BE2C (cell line): ENCODE measurements around the gene USF1.

ENCODE experiments used
- DNase-seq: peaks from one replicate; pipeline ENCODE4 v3.0.0-alpha.2; 2020
- H3K27me3 ChIP-seq: fragments of 250-450 bp; sonication (Bioruptor Pico); 2 replicates; pipeline ENCODE4 v1.5.1; 2020; ENCODE audit warnings: mild to moderate bottlenecking
- H3K36me3 ChIP-seq: fragments of 250-450 bp; sonication (Bioruptor Pico); 2 replicates; pipeline ENCODE4 v1.5.1; 2020; ENCODE audit warnings: mild to moderate bottlenecking
- H3K4me1 ChIP-seq: fragments of 250-450 bp; sonication (Bioruptor Pico); 2 replicates; pipeline ENCODE4 v1.5.1; 2020
- H3K4me3 ChIP-seq: 2 replicates; pipeline ENCODE4 v1.5.1; 2011; ENCODE audit warnings: low read depth, low read length
- H3K9me3 ChIP-seq: fragments of 250-450 bp; sonication (Bioruptor Pico); 2 replicates; pipeline ENCODE4 v1.5.1; 2020
- TF ChIP-seq, protein P1 (sequence below): IDR thresholded peaks from 2 replicates; pipeline ENCODE4 v1.5.1; 2012; ENCODE audit warnings: mild to moderate bottlenecking, low read depth, low read length

Gene USF1

DNA sequence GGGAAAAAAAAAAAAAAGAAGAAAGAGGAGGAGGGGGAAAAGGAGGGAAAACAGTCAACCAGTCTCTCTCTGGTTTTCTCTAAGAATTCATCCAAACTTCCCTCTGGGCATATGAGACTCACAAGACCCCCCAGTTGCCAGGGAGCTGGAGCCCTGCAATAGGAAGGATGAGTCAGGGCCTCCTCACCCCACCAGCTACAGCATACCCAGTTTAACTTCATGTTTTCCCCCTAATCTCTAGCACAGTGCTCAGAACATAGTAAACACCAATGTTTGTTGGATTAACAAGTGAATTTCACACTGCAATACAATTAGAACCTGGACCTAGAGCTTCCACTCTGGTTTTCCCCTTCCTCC, 32.7 kb downstream of the USF1 start:
- TF ChIP-seq, protein P1, sequence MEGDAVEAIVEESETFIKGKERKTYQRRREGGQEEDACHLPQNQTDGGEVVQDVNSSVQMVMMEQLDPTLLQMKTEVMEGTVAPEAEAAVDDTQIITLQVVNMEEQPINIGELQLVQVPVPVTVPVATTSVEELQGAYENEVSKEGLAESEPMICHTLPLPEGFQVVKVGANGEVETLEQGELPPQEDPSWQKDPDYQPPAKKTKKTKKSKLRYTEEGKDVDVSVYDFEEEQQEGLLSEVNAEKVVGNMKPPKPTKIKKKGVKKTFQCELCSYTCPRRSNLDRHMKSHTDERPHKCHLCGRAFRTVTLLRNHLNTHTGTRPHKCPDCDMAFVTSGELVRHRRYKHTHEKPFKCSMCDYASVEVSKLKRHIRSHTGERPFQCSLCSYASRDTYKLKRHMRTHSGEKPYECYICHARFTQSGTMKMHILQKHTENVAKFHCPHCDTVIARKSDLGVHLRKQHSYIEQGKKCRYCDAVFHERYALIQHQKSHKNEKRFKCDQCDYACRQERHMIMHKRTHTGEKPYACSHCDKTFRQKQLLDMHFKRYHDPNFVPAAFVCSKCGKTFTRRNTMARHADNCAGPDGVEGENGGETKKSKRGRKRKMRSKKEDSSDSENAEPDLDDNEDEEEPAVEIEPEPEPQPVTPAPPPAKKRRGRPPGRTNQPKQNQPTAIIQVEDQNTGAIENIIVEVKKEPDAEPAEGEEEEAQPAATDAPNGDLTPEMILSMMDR: no peak
- Histone ChIP-seq H3K9me3 (no peaks in the 10 kb centered on the region), H3K4me3 (no peak overlapping the region), H3K4me1 (no peaks in the 10 kb centered on the region), H3K36me3 (no peaks in the 10 kb centered on the region), H3K27me3 (no peaks in the 10 kb centered on the region)
- no peak for DNase-seq

DNA sequence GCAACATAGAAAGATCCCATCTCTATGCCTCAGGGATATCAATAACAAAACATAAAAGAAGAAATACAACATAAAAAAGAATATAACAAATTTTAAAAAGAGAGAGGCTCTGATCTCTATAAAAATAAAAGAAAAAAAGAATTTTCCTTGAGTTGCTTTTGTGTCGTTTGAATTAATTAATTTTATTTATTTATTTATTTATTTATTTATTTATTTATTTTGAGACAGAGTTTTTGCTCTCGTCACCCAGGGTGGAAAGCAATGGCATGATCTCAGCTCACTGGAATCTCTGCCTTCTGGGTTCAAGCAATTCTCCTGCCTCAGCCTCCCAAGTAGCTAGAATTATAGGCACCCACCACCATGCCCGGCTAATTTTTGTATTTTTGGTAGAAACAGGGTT, 33.4 kb downstream of the USF1 start:
- DNase-seq: no peak
- no peaks in the 10 kb centered on the region for H3K36me3 ChIP-seq
- no peaks in the 10 kb centered on the region for H3K27me3 ChIP-seq
- no peaks in the 10 kb centered on the region for H3K4me1 ChIP-seq
- TF ChIP-seq, protein P1: no peak
- no peak overlapping the region for H3K4me3 ChIP-seq
- no peaks in the 10 kb centered on the region for H3K9me3 ChIP-seq

- TF ChIP-seq, protein P1: no peak
- no peaks in the 10 kb centered on the region for H3K36me3 ChIP-seq
- H3K4me3 ChIP-seq: no peak overlapping the region
- H3K4me1 ChIP-seq: no peaks in the 10 kb centered on the region
- DNase-seq: no peak
- H3K9me3 ChIP-seq: no peaks in the 10 kb centered on the region
- no peaks in the 10 kb centered on the region for H3K27me3 ChIP-seq
These were observed 36.1 kb downstream of the USF1 start for GRCh38 chr1:161009602-161010211.

DNA sequence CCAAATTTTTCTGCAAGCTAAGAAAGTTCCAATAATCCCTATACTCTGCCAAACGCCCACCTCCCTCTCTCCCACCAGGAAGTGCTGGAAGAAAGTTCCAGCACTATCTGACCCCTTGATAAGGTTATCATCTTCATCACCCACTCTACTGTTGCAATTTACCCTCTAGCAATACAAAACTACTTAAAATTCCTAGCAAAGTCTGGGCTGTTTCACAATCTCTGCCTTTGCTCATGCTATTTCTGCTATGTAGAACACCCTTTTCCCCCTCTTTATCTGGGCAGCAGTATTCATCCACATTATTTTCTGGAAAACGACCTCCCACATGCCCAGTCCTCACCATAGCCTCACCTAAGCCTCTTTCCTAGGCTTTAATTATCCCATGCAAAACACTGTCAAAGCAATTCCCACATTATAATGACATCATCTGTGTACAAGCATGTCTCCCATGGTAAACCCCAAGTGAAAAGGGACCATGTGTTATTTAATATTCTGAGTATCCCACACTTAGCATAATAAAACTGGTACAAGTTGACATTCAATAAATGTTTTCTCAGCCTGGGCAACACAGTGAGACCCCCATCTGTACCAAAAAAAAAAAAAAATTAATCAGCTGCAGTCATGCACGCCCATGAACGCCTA, 36.8 kb downstream of the USF1 start:
- TF ChIP-seq, protein P1: no peak
- H3K36me3 ChIP-seq: no peaks in the 10 kb centered on the region

DNA sequence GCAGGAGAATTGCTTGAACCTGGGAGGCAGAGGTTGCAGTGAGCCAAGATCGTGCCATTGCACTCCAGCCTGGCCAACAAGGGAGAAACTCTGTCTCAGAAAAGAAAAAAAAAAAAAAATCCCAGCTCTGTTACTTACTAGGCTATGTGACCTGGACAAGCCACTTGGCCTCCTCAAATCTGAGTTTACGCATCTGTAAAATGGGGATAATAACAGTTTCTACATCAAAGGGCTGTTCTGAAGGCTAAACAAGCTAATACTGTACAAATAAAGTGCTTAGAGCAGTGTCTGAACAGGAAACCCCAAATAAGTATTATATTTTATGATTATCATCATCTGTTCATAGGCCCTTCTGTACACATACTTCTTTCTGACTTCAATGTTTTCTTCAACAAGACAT, 38.4 kb downstream of the USF1 start:
- TF ChIP-seq, protein P1: no peak

More for the DNA sequence above, 36.8 kb downstream of the USF1 start:
- H3K4me3 ChIP-seq: no peak overlapping the region
- no peaks in the 10 kb centered on the region for H3K9me3 ChIP-seq
- H3K27me3 ChIP-seq: no peaks in the 10 kb centered on the region
- no peak for DNase-seq
- no peaks in the 10 kb centered on the region for H3K4me1 ChIP-seq

GRCh38 chr1:161006563-161006962, 39.2 kb downstream of the USF1 start:
- Histone ChIP-seq H3K9me3 (no peaks in the 10 kb centered on the region), H3K27me3 (no peaks in the 10 kb centered on the region), H3K4me1 (no peaks in the 10 kb centered on the region), H3K36me3 (no peaks in the 10 kb centered on the region), H3K4me3 (no peak overlapping the region)
- TF ChIP-seq, protein P1: no peak
- no peak for DNase-seq

More for the DNA sequence above, 38.4 kb downstream of the USF1 start:
- no peaks in the 10 kb centered on the region for H3K27me3 ChIP-seq
- H3K4me1 ChIP-seq: no peaks in the 10 kb centered on the region
- H3K36me3 ChIP-seq: no peaks in the 10 kb centered on the region
- no peak for DNase-seq
- H3K4me3 ChIP-seq: no peak overlapping the region
- H3K9me3 ChIP-seq: no peaks in the 10 kb centered on the region
